ENCODE results near the gene PODXL2.

PODXL2 gene

GRCh38 chr3:127622772-127623576 is 6.0 kb upstream of the PODXL2 start:
- Histone ChIP-seq H3K79me1 (ENCODE audit: low read length) (no peaks in the 10 kb centered on the region), H3K4me1 (ENCODE audit: control insufficient read depth in 1 of 2, insufficient read depth in 2 of 2, low read length in 2 of 2) (no peaks in the 10 kb centered on the region), H3K36me3 (ENCODE audit: control insufficient read depth in 1 of 2, insufficient read depth in 2 of 2, low read length in 2 of 2) (peaks cover 32 to 33% of the 10 kb centered on the region in 2 experiments), H2BK120ac (ENCODE audit: insufficient read depth, low read length, poor library complexity) (no peak overlapping the region), H3K4ac (ENCODE audit: low read depth, low read length) (no peak overlapping the region), H2AFZ (ENCODE audit: insufficient read depth, low read length, poor library complexity) (no peak overlapping the region), H3K4me2 (ENCODE audit: low read length) (no peak overlapping the region), H3K18ac (ENCODE audit: low read length) (no peak overlapping the region), H3K14ac (ENCODE audit: low read length) (no peak overlapping the region), H3K27ac (ENCODE audit: low read depth, low read length) (no peak overlapping the region), H2BK12ac (ENCODE audit: low read length) (no peak overlapping the region), H4K91ac (ENCODE audit: low read depth, low read length) (no peak overlapping the region), H4K12ac (ENCODE audit: low read depth, low read length) (no peak overlapping the region), H3K79me2 (ENCODE audit: control insufficient read depth, insufficient read depth, low read length, poor library complexity) (no peaks in the 10 kb centered on the region), H3K27me3 (ENCODE audit: insufficient read depth, low read length) (peaks cover 4% of the 10 kb centered on the region), H3K23ac (ENCODE audit: low read length) (no peak overlapping the region), H3K9ac (ENCODE audit: low read length) (no peak overlapping the region), H2AK5ac (ENCODE audit: low read length) (no peak overlapping the region), H3K4me3 (ENCODE audit: low read depth, low read length) (no peak overlapping the region), H4K8ac (ENCODE audit: low read depth, low read length) (no peak overlapping the region), H2BK5ac (ENCODE audit: low read depth, low read length, poor library complexity) (no peak overlapping the region), H3K9me3 (ENCODE audit: insufficient read depth, low read depth, low read length) (no peaks in the 10 kb centered on the region)
- no peak for DNase-seq
- WGBS (ENCODE audit: extremely low coverage, insufficient coverage, insufficient read length) = no CpG with 5 or more reads among the region's 8 CpGs

GRCh38 chr3:127624063-127624462 is 4.9 kb upstream of the PODXL2 start:
- H3K4me1 ChIP-seq (ENCODE audit: control insufficient read depth in 1 of 2, insufficient read depth in 2 of 2, low read length in 2 of 2) = peaks cover 3% of the 10 kb centered on the region in 2 experiments
- H3K79me2 ChIP-seq (ENCODE audit: control insufficient read depth, insufficient read depth, low read length, poor library complexity) = no peaks in the 10 kb centered on the region
- peaks cover 12% of the 10 kb centered on the region for H3K27me3 ChIP-seq (ENCODE audit: insufficient read depth, low read length)
- no peak overlapping the region for H3K14ac ChIP-seq (ENCODE audit: low read length)
- no peak overlapping the region for H2BK12ac ChIP-seq (ENCODE audit: low read length)
- H3K4me3 ChIP-seq (ENCODE audit: low read depth, low read length) = no peak overlapping the region
- peaks cover 21 to 23% of the 10 kb centered on the region in 2 experiments for H3K36me3 ChIP-seq (ENCODE audit: control insufficient read depth in 1 of 2, insufficient read depth in 2 of 2, low read length in 2 of 2)
- H2BK120ac ChIP-seq (ENCODE audit: insufficient read depth, low read length, poor library complexity) = no peak overlapping the region
- H2AK5ac ChIP-seq (ENCODE audit: low read length) = no peak overlapping the region
- no peak overlapping the region for H3K4me2 ChIP-seq (ENCODE audit: low read length)
- H2BK5ac ChIP-seq (ENCODE audit: low read depth, low read length, poor library complexity) = no peak overlapping the region
- H3K9me3 ChIP-seq (ENCODE audit: insufficient read depth, low read depth, low read length) = peaks cover 3% of the 10 kb centered on the region
- no peak overlapping the region for H3K27ac ChIP-seq (ENCODE audit: low read depth, low read length)
- H3K23ac ChIP-seq (ENCODE audit: low read length) = no peak overlapping the region
- no peak overlapping the region for H4K91ac ChIP-seq (ENCODE audit: low read depth, low read length)
- no peak overlapping the region for H3K9ac ChIP-seq (ENCODE audit: low read length)
- WGBS (ENCODE audit: extremely low coverage, insufficient coverage, insufficient read length) = no CpG with 5 or more reads among the region's 5 CpGs
- no peak overlapping the region for H4K12ac ChIP-seq (ENCODE audit: low read depth, low read length)
- H3K79me1 ChIP-seq (ENCODE audit: low read length) = no peaks in the 10 kb centered on the region
- H4K8ac ChIP-seq (ENCODE audit: low read depth, low read length) = no peak overlapping the region
- no peak overlapping the region for H3K18ac ChIP-seq (ENCODE audit: low read length)
- DNase-seq = no peak
- H2AFZ ChIP-seq (ENCODE audit: insufficient read depth, low read length, poor library complexity) = no peak overlapping the region
- H3K4ac ChIP-seq (ENCODE audit: low read depth, low read length) = no peak overlapping the region

DNA sequence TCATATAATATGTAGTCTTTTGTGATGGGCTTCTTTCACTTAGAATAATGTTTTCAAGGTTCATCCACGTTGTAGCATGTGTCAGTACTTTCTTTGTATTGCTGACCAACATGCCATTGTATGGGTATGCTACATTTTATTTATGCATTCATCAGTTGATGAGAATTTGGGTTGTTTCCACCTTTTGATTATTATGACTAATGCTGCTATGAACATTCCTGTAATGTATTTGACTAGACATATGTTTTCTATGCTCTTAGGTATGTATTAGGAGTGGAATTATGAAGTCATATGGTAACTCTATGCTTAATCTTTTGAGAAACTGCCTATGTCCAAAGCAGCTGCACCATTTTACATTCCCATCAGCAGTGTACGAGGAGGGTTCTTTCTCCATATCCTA is 3.2 kb upstream of the PODXL2 start:
- Histone ChIP-seq H3K36me3 (ENCODE audit: control insufficient read depth in 1 of 2, insufficient read depth in 2 of 2, low read length in 2 of 2) (peaks cover 13 to 14% of the 10 kb centered on the region in 2 experiments), H4K12ac (ENCODE audit: low read depth, low read length) (no peak overlapping the region), H3K27me3 (ENCODE audit: insufficient read depth, low read length) (peaks cover 23% of the 10 kb centered on the region), H3K79me2 (ENCODE audit: control insufficient read depth, insufficient read depth, low read length, poor library complexity) (no peaks in the 10 kb centered on the region), H3K9me3 (ENCODE audit: insufficient read depth, low read depth, low read length) (peaks cover 7% of the 10 kb centered on the region), H3K23ac (ENCODE audit: low read length) (no peak overlapping the region), H2BK12ac (ENCODE audit: low read length) (no peak overlapping the region), H3K14ac (ENCODE audit: low read length) (no peak overlapping the region), H3K4me1 (ENCODE audit: control insufficient read depth in 1 of 2, insufficient read depth in 2 of 2, low read length in 2 of 2) (peaks cover 5 to 8% of the 10 kb centered on the region in 2 experiments), H4K8ac (ENCODE audit: low read depth, low read length) (no peak overlapping the region), H2AK5ac (ENCODE audit: low read length) (no peak overlapping the region), H3K18ac (ENCODE audit: low read length) (no peak overlapping the region), H3K4me2 (ENCODE audit: low read length) (no peak overlapping the region), H4K91ac (ENCODE audit: low read depth, low read length) (no peak overlapping the region), H2BK120ac (ENCODE audit: insufficient read depth, low read length, poor library complexity) (no peak overlapping the region), H3K79me1 (ENCODE audit: low read length) (no peaks in the 10 kb centered on the region), H3K9ac (ENCODE audit: low read length) (no peak overlapping the region), H3K4ac (ENCODE audit: low read depth, low read length) (no peak overlapping the region), H3K4me3 (ENCODE audit: low read depth, low read length) (no peak overlapping the region), H3K27ac (ENCODE audit: low read depth, low read length) (no peak overlapping the region), H2AFZ (ENCODE audit: insufficient read depth, low read length, poor library complexity) (no peak overlapping the region), H2BK5ac (ENCODE audit: low read depth, low read length, poor library complexity) (no peak overlapping the region)
- no CpG with 5 or more reads among the region's 2 CpGs for WGBS (ENCODE audit: extremely low coverage, insufficient coverage, insufficient read length)
- DNase-seq = no peak

- peaks cover 5 to 8% of the 10 kb centered on the region in 2 experiments for H3K4me1 ChIP-seq (ENCODE audit: control insufficient read depth in 1 of 2, insufficient read depth in 2 of 2, low read length in 2 of 2)
- DNase-seq = no peak
- no peak overlapping the region for H3K4me2 ChIP-seq (ENCODE audit: low read length)
- H3K23ac ChIP-seq (ENCODE audit: low read length) = no peak overlapping the region
- H3K27ac ChIP-seq (ENCODE audit: low read depth, low read length) = no peak overlapping the region
- H3K27me3 ChIP-seq (ENCODE audit: insufficient read depth, low read length) = peaks cover 23% of the 10 kb centered on the region
- H2BK5ac ChIP-seq (ENCODE audit: low read depth, low read length, poor library complexity) = no peak overlapping the region
- no peak overlapping the region for H3K14ac ChIP-seq (ENCODE audit: low read length)
- H3K18ac ChIP-seq (ENCODE audit: low read length) = no peak overlapping the region
- H4K12ac ChIP-seq (ENCODE audit: low read depth, low read length) = no peak overlapping the region
- H2BK12ac ChIP-seq (ENCODE audit: low read length) = no peak overlapping the region
- no peak overlapping the region for H3K9ac ChIP-seq (ENCODE audit: low read length)
- H3K36me3 ChIP-seq (ENCODE audit: control insufficient read depth in 1 of 2, insufficient read depth in 2 of 2, low read length in 2 of 2) = no peaks in the 10 kb centered on the region
- no peak overlapping the region for H2BK120ac ChIP-seq (ENCODE audit: insufficient read depth, low read length, poor library complexity)
- H3K79me2 ChIP-seq (ENCODE audit: control insufficient read depth, insufficient read depth, low read length, poor library complexity) = no peaks in the 10 kb centered on the region
- peaks cover 7% of the 10 kb centered on the region for H3K9me3 ChIP-seq (ENCODE audit: insufficient read depth, low read depth, low read length)
- H3K79me1 ChIP-seq (ENCODE audit: low read length) = no peaks in the 10 kb centered on the region
- H3K4me3 ChIP-seq (ENCODE audit: low read depth, low read length) = no peak overlapping the region
- no peak overlapping the region for H2AK5ac ChIP-seq (ENCODE audit: low read length)
- no peak overlapping the region for H2AFZ ChIP-seq (ENCODE audit: insufficient read depth, low read length, poor library complexity)
- no peak overlapping the region for H3K4ac ChIP-seq (ENCODE audit: low read depth, low read length)
- WGBS (ENCODE audit: extremely low coverage, insufficient coverage, insufficient read length) = no CpG with 5 or more reads among the region's 4 CpGs
- H4K8ac ChIP-seq (ENCODE audit: low read depth, low read length) = no peak overlapping the region
- H4K91ac ChIP-seq (ENCODE audit: low read depth, low read length) = no peak overlapping the region
These were observed 578 bp upstream of the PODXL2 start for GRCh38 chr3:127628426-127628787.

Measured in trophoblast cell (in vitro differentiated cells and primary cell).